Bronchial epithelial cell (primary cell): ENCODE measurements around the gene SMYD1. TPM values are rescaled to one million over a fixed set of nuclear protein-coding genes. Genes with fewer than 3 reads are reported as not detected.

ENCODE experiments used
- DNase-seq: peaks from one replicate; pipeline ENCODE4 v3.0.0-alpha.2; 2010; ENCODE audit warnings: low read depth
- FAIRE-seq: peaks from 2 replicates; lab custom pipeline; 2011; peaks lifted over from hg19 to GRCh38; lab: Jason Lieb, UNC
- H3K27me3 ChIP-seq: 2 replicates; pipeline ENCODE4 v1.5.1; 2011; ENCODE audit warnings: low read length; ENCODE audit not compliant: control insufficient read depth, insufficient read depth
- H3K36me3 ChIP-seq: 2 replicates; pipeline ENCODE4 v1.5.1; 2011; ENCODE audit warnings: low read length; ENCODE audit not compliant: control insufficient read depth, insufficient read depth
- H3K4me3 ChIP-seq: 2 replicates; pipeline ENCODE4 v1.5.1; 2011; ENCODE audit warnings: mild to moderate bottlenecking, low read depth, low read length, control low read depth
- total RNA-seq: library from RNA; depleted of rRNA; stranded (reverse); fragments of >200 nt; gene quantifications from 2 replicates; pipeline ENCODE4 v1.2.1, GENCODE V29; 2014
- TF ChIP-seq, protein P1 (sequence below): IDR thresholded peaks from 2 replicates; pipeline ENCODE4 v1.5.1; 2011; ENCODE audit warnings: mild to moderate bottlenecking, moderate library complexity, low read length, control low read depth, inconsistent platforms; ENCODE audit not compliant: insufficient read depth, severe bottlenecking

SMYD1 gene
- total RNA-seq, 1 donor from 2014 or later: not detected

DNA sequence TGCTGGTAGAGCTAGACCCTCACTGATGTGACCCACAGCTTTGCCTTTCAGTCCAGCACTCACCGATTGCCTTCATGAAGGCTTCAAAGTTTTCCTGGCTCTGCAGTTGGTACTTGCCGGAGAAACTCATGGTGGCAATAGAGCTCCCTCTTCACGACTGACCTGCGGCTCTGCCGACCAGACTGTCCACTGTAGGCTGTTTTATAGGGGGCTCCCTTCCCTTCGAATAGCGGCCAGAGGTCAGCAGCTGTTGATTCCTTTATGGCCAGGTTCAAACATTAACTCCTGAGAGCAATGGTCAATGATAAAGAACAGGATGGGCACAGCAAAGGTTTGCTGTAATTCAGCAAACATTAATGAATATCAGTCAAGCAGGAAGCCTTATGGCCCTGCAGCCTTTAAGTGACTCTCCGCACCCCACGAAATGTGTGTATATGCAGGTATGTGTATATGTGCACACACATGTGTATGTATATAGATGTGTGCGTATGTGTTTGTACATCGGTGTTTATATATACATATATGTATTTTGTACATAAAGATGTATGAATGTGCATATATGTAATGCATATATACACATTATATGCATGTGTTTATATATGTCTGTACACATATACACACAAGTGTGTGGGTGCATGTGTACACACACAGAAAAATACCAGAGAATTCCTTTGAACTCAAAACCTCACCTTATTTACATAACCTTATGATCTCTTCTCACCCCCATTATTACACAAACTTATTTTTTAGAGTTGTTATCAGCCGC lies 60.4 kb downstream of the SMYD1 start, which contains the start of gene FABP1:
Gene FABP1, minus strand, starts transcription at position 175 of the 766 bp plus-strand sequence. Its CDS starts 45 bp downstream, at position 130.
- H3K36me3 ChIP-seq: no peaks in the 10 kb centered on the region
- no peak within 1 kb of the TSS for H3K4me3 ChIP-seq
- FAIRE-seq: no peak

DNA sequence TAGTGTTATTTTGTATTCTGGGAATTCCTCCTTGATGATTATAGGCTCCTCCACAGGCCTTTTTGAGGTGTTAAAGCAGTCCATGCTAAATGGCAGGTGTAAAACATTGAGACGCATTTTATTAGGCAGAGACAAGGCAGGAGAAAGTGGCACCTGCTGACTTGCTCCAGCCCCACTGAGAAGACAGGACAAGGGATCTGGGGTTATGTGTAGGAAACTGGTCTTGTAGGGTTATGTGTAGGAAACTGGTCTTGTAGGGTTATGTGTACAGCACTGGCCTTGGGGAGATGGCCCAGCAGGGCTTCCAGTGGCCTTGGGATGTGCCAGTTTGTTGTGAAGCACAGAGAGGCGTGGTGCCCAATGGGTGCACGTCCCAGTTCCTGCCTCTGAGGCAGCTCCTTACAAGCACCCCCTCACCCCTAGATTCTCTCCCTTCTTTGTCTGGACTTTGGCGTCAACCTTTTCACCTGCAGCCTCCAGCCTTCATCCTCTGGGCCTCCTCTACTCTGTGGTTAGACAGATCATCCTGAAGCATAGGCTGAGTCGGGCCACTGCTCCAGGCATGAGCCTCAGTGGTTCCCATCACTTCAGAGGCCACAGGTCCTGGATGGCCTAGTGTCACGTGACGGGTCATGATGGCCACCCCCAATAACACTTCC lies 61.2 kb downstream of the SMYD1 start:
- no peaks in the 10 kb centered on the region for H3K27me3 ChIP-seq

More for the DNA sequence above, 60.4 kb downstream of the SMYD1 start, which contains the start of gene FABP1:
- H3K27me3 ChIP-seq: no peaks in the 10 kb centered on the region
- TF ChIP-seq, protein P1, sequence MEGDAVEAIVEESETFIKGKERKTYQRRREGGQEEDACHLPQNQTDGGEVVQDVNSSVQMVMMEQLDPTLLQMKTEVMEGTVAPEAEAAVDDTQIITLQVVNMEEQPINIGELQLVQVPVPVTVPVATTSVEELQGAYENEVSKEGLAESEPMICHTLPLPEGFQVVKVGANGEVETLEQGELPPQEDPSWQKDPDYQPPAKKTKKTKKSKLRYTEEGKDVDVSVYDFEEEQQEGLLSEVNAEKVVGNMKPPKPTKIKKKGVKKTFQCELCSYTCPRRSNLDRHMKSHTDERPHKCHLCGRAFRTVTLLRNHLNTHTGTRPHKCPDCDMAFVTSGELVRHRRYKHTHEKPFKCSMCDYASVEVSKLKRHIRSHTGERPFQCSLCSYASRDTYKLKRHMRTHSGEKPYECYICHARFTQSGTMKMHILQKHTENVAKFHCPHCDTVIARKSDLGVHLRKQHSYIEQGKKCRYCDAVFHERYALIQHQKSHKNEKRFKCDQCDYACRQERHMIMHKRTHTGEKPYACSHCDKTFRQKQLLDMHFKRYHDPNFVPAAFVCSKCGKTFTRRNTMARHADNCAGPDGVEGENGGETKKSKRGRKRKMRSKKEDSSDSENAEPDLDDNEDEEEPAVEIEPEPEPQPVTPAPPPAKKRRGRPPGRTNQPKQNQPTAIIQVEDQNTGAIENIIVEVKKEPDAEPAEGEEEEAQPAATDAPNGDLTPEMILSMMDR: no peak
- DNase-seq: no peak

DNA sequence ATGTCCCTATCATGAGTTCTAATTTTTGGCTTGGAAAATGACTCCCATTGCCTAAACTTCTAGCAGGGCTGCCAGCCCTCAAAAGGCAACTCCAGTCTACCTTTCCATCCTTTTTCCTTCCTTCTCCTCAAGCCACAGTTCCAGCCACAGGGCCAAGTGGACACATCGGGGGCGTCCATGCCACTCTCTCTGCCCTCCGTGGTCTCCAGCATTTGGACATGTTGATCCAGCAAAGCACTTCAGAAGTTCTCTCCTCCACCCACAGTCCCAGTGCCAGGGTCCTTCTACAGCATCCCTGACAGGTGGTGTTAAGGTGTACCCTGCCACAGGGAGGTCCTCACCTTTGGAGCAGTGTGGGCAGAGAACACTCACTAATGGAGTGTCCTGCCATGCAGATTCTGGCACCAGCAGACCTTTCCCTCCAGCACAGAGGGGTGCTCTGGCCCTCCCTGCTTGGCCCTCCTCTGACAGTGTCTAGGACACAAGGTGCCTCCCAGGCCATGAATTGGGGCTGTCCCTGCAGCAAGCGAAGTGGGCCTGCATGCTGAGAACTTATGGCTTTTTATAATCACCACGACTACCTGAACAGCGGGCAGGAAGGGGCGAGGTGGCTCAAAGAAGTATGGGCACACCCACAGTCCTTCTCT lies 61.8 kb downstream of the SMYD1 start:
- FAIRE-seq (no peak), DNase-seq (no peak)
- no peaks in the 10 kb centered on the region for H3K27me3 ChIP-seq
- TF ChIP-seq, protein P1: no peak
- no peak overlapping the region for H3K4me3 ChIP-seq
- H3K36me3 ChIP-seq: no peaks in the 10 kb centered on the region

More for the DNA sequence above, 61.2 kb downstream of the SMYD1 start:
- DNase-seq (no peak), FAIRE-seq (no peak)
- H3K36me3 ChIP-seq: no peaks in the 10 kb centered on the region
- TF ChIP-seq, protein P1: no peak
- H3K4me3 ChIP-seq: no peak overlapping the region

DNA sequence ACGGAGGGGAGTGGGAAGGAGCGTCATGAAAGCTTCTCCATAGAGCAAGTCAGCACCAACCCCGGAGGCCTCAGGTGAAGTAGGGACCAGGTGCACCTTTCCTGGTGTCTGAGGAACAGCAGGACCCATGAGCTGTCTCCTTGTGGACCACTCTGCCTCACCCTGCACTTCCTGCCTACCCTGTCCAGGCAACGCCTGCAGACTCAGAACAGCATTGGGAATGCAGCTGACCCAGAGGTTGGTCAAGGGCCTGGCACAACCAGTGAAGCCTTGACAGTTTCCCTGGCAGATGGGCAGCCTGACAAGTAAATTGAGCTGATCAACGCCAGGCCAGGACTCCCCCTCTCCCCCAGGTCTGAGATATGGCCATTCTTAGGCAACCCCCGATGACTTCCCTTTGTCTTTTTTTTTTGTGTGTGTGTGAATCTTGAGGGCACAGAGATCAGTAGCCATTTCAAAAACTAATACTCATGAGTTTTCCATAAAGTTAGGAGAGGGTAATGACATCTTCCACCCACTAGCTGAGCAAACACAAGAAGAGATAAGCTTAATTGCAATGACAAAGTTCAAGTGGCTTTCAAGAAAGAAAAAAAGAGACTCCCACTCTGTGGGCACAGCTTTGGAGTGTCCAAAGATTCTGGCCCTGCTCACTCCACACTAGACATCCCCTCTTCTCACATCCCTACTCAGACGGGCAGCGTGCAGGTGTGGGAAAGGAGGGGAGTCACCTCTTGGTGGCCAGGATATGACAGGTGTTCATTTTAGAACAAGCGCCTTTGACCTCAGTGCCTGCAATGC lies 63.8 kb downstream of the SMYD1 start:
- Histone ChIP-seq H3K36me3 (no peaks in the 10 kb centered on the region), H3K27me3 (no peaks in the 10 kb centered on the region), H3K4me3 (no peak overlapping the region)
- FAIRE-seq (no peak), DNase-seq (no peak)
- TF ChIP-seq, protein P1: no peak

DNA sequence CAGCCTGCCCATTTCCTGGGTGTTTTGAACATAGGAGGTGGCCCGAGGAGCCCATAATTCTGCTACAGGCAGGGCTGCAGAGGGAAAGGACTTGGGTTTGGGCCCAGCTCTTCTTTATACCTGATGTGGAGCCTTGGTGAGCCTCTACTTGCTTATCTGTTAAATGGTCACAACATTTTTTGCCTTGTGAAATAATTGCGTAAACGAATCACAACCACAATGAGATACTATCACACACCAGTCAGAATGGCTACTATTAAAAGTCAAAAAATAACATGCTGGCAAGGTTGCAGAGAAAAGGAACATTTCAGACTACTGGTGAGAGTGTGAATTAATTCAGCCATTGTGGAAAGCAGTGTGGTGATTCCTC lies 64.4 kb downstream of the SMYD1 start:
- FAIRE-seq (no peak), DNase-seq (no peak)
- H3K36me3 ChIP-seq: no peaks in the 10 kb centered on the region
- no peak overlapping the region for H3K4me3 ChIP-seq
- TF ChIP-seq, protein P1: no peak
- H3K27me3 ChIP-seq: no peaks in the 10 kb centered on the region
